Measurements from ENCODE around the gene NLRP11.
"Not testable (repeated sequence)": the region's sequence is repeated elsewhere in the genome, so short reads cannot be mapped to it uniquely, and the experiment has no call there.

Gene NLRP11

GRCh38 chr19:55777528-55777927, 54.3 kb downstream of the NLRP11 start:
- no peak for DNase-seq

GRCh38 chr19:55769632-55770031, 62.2 kb downstream of the NLRP11 start:
- not testable (repeated sequence) for DNase-seq

- DNase-seq = not testable (repeated sequence)
These were observed 63.0 kb downstream of the NLRP11 start, which contains the start of gene RFPL4AL1 for GRCh38 chr19:55768818-55769217. Gene RFPL4AL1 (plus strand): TSS chr19:55769118. CDS start chr19:55771805, 2,687 bp downstream.

GRCh38 chr19:55766466-55766865, 65.3 kb downstream of the NLRP11 start:
- no peak for DNase-seq

GRCh38 chr19:55758797-55759196, 73.0 kb downstream of the NLRP11 start, which contains the start of gene RFPL4A:
Gene RFPL4A (plus strand): TSS chr19:55759097. CDS start chr19:55761801, 2,704 bp downstream.
- DNase-seq = not testable (repeated sequence)

- not testable (repeated sequence) for DNase-seq
These were observed 75.0 kb downstream of the NLRP11 start for GRCh38 chr19:55756808-55757207.

- DNase-seq = no peak
These were observed 78.4 kb downstream of the NLRP11 start for GRCh38 chr19:55753401-55753800.

- DNase-seq = no peak
These were observed 81.1 kb downstream of the NLRP11 start for GRCh38 chr19:55750715-55751114.

- DNase-seq = no peak
These were observed 93.5 kb downstream of the NLRP11 start, which contains the start of gene NLRP9 for GRCh38 chr19:55738302-55738701. Gene NLRP9 (minus strand): TSS chr19:55738402. CDS start chr19:55738374, 28 bp downstream.
